Fibroblast of skin of right quadriceps (primary cell): Measurements from ENCODE around the gene TAPBP.

Experiments used
- DNase-seq: peaks from one replicate; pipeline ENCODE4 v3.0.0-alpha.2; 2013

TAPBP gene

GRCh38 chr6:33318426-33319073 lies 4.7 kb upstream of the TAPBP start:
- no peak for DNase-seq

- peak; percentile 99 for DNase-seq
These were observed 4.0 kb upstream of the TAPBP start, which contains the start of gene ZBTB22 for GRCh38 chr6:33317669-33318425. Gene ZBTB22 (minus strand): TSS chr6:33317744. CDS start chr6:33316916, 828 bp downstream.

- no peak for DNase-seq
These were observed 3.5 kb upstream of the TAPBP start for GRCh38 chr6:33317419-33317668.

GRCh38 chr6:33316603-33317418 lies 2.9 kb upstream of the TAPBP start:
- DNase-seq, result no peak

- DNase-seq, result no peak
These were observed 2.1 kb upstream of the TAPBP start for GRCh38 chr6:33315793-33316602.

GRCh38 chr6:33314943-33315792 lies 1.3 kb upstream of the TAPBP start:
- no peak for DNase-seq

GRCh38 chr6:33314515-33314942 lies 651 bp upstream of the TAPBP start:
- DNase-seq, result peak; percentile 82

- peak; percentile 27 for DNase-seq
These were observed 671 bp downstream of the TAPBP start for GRCh38 chr6:33313105-33313708.

- peak; percentile 50 for DNase-seq
These were observed 1.3 kb downstream of the TAPBP start for GRCh38 chr6:33312361-33313104.

- no peak for DNase-seq
These were observed 7.5 kb downstream of the TAPBP start for GRCh38 chr6:33306356-33306755.

- DNase-seq, result no peak
These were observed 8.8 kb downstream of the TAPBP start for GRCh38 chr6:33305052-33305451.

- no peak for DNase-seq
These were observed 9.7 kb downstream of the TAPBP start for GRCh38 chr6:33304216-33304615.

- DNase-seq, result no peak
These were observed 12.0 kb downstream of the TAPBP start for GRCh38 chr6:33301877-33302276.

- peak; percentile 92 for DNase-seq
These were observed 14.5 kb downstream of the TAPBP start for GRCh38 chr6:33299237-33299944.

GRCh38 chr6:33298773-33299236 lies 15.1 kb downstream of the TAPBP start, which contains the start of gene RGL2:
Gene RGL2 (minus strand): TSS chr6:33298942. CDS start chr6:33298610, 332 bp downstream.
- peak; percentile 50 for DNase-seq

- DNase-seq, result peak; percentile 79
These were observed 15.7 kb downstream of the TAPBP start for GRCh38 chr6:33297956-33298772.

GRCh38 chr6:33297406-33297955 lies 16.4 kb downstream of the TAPBP start:
- no peak for DNase-seq

- no peak for DNase-seq
These were observed 17.0 kb downstream of the TAPBP start for GRCh38 chr6:33296797-33297405.
